Skeletal muscle satellite cell (primary cell): ENCODE measurements around the gene SPTA1.

Source experiments
- H3K27me3 ChIP-seq: 2 replicates; pipeline ENCODE4 v1.7.0; 2013; ENCODE audit warnings: low read length; ENCODE audit not compliant: control insufficient read depth, insufficient read depth
- H3K36me3 ChIP-seq: 2 replicates; pipeline ENCODE4 v1.7.0; 2013; ENCODE audit warnings: mild to moderate bottlenecking, control low read depth, low read length; ENCODE audit not compliant: insufficient read depth
- H3K4me1 ChIP-seq: 2 replicates; pipeline ENCODE4 v1.7.0; 2013; ENCODE audit warnings: low read length; ENCODE audit not compliant: control insufficient read depth, insufficient read depth
- H3K4me2 ChIP-seq: 2 replicates; pipeline ENCODE4 v1.7.0; 2013; ENCODE audit warnings: mild to moderate bottlenecking, low read length
- H3K4me3 ChIP-seq: 2 replicates; pipeline ENCODE4 v1.7.0; 2013; ENCODE audit warnings: low read length
- H3K9ac ChIP-seq: 2 replicates; pipeline ENCODE4 v1.7.0; 2013; ENCODE audit warnings: mild to moderate bottlenecking, low read depth, low read length, moderate library complexity
- H3K9me3 ChIP-seq: replicated peaks from 2 replicates; pipeline ENCODE4 v1.7.0; 2013; ENCODE audit warnings: mild to moderate bottlenecking, control low read depth, low read length

The SPTA1 gene

DNA sequence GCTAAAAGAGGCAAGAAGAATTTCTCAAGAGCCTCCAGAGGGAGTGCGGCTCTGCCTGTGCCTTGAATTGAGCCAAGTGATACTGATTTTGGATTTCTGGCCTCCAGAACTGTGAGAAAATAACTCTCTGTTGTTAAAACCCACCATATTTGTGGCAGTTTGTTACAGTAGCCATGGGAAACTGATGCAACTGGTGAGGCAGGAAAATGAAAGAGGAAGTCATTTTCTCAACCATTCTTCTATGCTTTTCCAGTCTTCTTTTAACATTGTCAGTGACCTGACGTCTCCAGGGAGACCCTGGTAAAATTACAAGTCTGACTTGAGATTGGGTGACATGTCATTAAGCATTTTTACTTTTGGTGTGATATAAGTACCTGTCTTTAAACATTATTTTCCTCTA is 121.9 kb downstream of the SPTA1 start:
- Histone ChIP-seq H3K36me3 (no peaks in the 10 kb centered on the region), H3K9me3 (no peaks in the 10 kb centered on the region), H3K9ac (no peak overlapping the region), H3K4me3 (no peak overlapping the region), H3K4me1 (no peaks in the 10 kb centered on the region), H3K27me3 (no peaks in the 10 kb centered on the region), H3K4me2 (no peak overlapping the region)

DNA sequence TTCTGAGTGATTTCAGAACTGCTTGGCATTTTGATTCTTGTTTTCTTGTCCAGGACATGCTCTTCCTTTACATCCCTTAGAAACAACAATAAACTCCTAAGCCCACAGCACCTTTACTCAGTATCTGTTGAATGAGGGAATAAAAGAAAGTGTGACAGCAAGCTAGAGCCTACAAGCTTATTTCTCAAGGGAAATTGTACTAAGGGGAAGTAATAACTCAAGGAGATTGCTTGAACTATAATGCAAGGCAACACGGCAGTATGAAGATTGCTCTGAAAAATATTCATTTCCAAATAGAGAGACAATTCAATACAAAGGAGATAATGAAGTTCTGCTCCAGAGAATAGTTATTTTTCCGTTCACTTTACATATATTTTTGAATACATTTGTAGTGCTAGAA is 122.7 kb downstream of the SPTA1 start:
- Histone ChIP-seq H3K4me1 (no peaks in the 10 kb centered on the region), H3K36me3 (no peaks in the 10 kb centered on the region), H3K27me3 (no peaks in the 10 kb centered on the region), H3K4me3 (no peak overlapping the region), H3K4me2 (no peak overlapping the region), H3K9me3 (no peaks in the 10 kb centered on the region), H3K9ac (no peak overlapping the region)
